GM10847 (cell line): Measurements from ENCODE around the gene EZH1.

Experiments used
- POLR2A ChIP-seq: IDR thresholded peaks from 2 replicates; pipeline ENCODE4 v1.6.1; 2011; ENCODE audit not compliant: insufficient read length; ENCODE audit errors: extremely low read depth

EZH1 gene

GRCh38 chr17:42748202-42748907 lies 3.5 kb upstream of the EZH1 start:
- no peak for TF ChIP-seq POLR2A

GRCh38 chr17:42744283-42744805 lies 496 bp downstream of the EZH1 start:
- no peak for TF ChIP-seq POLR2A

DNA sequence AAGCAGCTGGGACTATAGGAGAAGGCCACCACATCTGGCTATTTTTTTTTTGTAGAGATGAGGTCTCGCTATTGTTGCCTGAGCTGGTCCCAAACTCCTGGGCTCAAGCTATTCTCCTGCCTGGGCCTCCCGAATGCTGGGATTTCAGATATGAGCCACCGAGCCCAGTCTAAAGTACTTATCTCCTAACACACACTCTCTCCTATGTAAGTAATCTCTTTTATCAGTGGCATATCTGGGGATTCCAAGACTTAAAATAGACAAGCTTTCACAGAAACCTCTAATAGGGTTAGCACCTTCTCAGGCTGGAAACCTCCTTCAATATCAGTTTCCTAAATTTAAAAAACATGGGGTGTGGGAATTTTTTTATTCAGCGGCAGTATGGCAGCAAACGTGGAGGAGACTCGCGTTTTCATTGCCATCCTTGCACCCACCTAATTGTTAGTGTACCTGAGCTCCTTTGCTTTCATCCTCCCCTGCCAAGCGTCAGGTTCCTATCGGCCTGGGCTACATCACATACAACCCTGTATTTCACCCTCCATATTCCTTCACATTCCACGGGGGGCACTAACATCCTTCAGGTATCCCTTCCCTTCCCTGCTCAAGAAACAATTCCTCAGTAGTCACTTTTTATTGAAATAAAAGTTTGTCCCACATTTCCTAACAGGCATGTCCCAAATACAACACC lies 1.1 kb downstream of the EZH1 start:
- TF ChIP-seq POLR2A = no peak

- TF ChIP-seq POLR2A = no peak
These were observed 4.1 kb downstream of the EZH1 start for GRCh38 chr17:42740699-42741098.

- TF ChIP-seq POLR2A = no peak
These were observed 19.7 kb downstream of the EZH1 start for GRCh38 chr17:42725143-42725542.

- no peak for TF ChIP-seq POLR2A
These were observed 21.2 kb downstream of the EZH1 start for GRCh38 chr17:42723636-42724035.

- TF ChIP-seq POLR2A = no peak
These were observed 23.8 kb downstream of the EZH1 start for GRCh38 chr17:42720996-42721583.

- TF ChIP-seq POLR2A = no peak
These were observed 35.3 kb downstream of the EZH1 start for GRCh38 chr17:42709561-42709960.

DNA sequence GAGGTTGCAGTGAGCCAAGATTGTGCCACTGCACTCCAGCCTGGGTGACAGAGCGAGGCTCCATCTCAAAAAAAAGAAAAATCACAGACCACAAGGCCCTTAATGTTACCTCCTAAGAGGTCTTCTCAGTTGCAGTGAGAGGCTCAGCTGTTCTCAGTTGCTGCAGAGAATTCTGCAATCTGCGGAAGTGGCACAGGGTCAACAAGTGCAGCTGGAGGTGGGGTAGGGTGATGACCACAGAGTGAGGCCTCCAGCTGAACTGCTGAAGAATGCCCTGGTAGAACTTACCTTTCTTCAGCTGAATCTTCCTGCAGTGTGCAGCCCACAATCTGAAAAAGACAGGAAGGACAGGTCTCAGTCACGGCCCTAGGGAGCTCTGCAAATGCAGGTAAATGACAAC lies 36.3 kb downstream of the EZH1 start:
- TF ChIP-seq POLR2A = no peak

- TF ChIP-seq POLR2A = no peak
These were observed 38.1 kb downstream of the EZH1 start for GRCh38 chr17:42706732-42707131.

- no peak for TF ChIP-seq POLR2A
These were observed 39.9 kb downstream of the EZH1 start for GRCh38 chr17:42704837-42705494.

DNA sequence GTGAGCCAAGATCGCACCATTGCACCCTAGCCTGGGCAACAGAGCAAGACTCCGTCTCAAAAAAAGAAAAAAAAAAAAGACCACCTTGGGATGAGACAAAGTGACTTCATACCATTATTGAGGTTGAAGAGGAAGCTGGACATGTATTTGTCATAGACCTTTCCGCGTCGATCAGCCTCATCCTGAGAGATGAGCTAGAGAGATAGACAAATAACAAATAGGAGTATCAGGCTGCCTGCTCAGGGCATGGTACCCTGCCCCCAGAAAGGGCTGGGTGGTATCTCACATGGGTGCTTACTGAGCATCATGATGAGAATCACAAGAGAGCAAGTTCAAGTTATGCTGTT lies 40.4 kb downstream of the EZH1 start:
- TF ChIP-seq POLR2A = no peak

- no peak for TF ChIP-seq POLR2A
These were observed 42.4 kb downstream of the EZH1 start for GRCh38 chr17:42702446-42702845.

GRCh38 chr17:42700586-42701289 lies 44.1 kb downstream of the EZH1 start:
- TF ChIP-seq POLR2A = no peak

- TF ChIP-seq POLR2A = no peak
These were observed 45.5 kb downstream of the EZH1 start for GRCh38 chr17:42699415-42699740.
